ENCODE measurements around the gene SLC41A2.
"Not testable (repeated sequence)": the region's sequence is repeated elsewhere in the genome, so short reads cannot be mapped to it uniquely, and the experiment has no call there.

SLC41A2 gene

GRCh38 chr12:104958001-104958804 is at the start of gene SLC41A2:
TSS of gene SLC41A2 (minus strand) at chr12:104958290. CDS start at chr12:104928527, 29,763 bp downstream.
- DNase-seq (peak; percentile 83), ATAC-seq (replicated peaks) (peak; percentile 86 to 87)
- peak within 1 kb of the TSS; percentile 96 for H3K27ac Mint-ChIP-seq
- H3K4me1 Mint-ChIP-seq: peaks cover 17 to 20% of the 10 kb centered on the region in 2 donors
- H3K27me3 Mint-ChIP-seq: peaks cover 0 to 9% of the 10 kb centered on the region in 2 donors
- no peaks in the 10 kb centered on the region for H3K36me3 Mint-ChIP-seq
- H3K9me3 Mint-ChIP-seq: no peaks in the 10 kb centered on the region
- peak within 1 kb of the TSS; percentile 93 to 95 for H3K4me3 Mint-ChIP-seq

- DNase-seq (no peak), ATAC-seq (replicated peaks) (no peak)
- H3K4me1 Mint-ChIP-seq: peaks cover 2 to 28% of the 10 kb centered on the region in 2 donors
- peaks cover 4% of the 10 kb centered on the region in 2 donors for H3K9me3 Mint-ChIP-seq
- no peaks in the 10 kb centered on the region for H3K27me3 Mint-ChIP-seq
- no peak overlapping the region for H3K27ac Mint-ChIP-seq
- peaks cover 75 to 85% of the 10 kb centered on the region in 2 donors for H3K36me3 Mint-ChIP-seq
- no peak overlapping the region for H3K4me3 Mint-ChIP-seq
These were observed 43.4 kb upstream of the SLC41A2 start for GRCh38 chr12:105001476-105001875.

- peaks cover 68 to 85% of the 10 kb centered on the region in 2 donors for H3K36me3 Mint-ChIP-seq
- no peak overlapping the region for H3K4me3 Mint-ChIP-seq
- no peaks in the 10 kb centered on the region for H3K27me3 Mint-ChIP-seq
- no peak for DNase-seq
- H3K27ac Mint-ChIP-seq: no peak overlapping the region
- peaks cover 2 to 27% of the 10 kb centered on the region in 2 donors for H3K4me1 Mint-ChIP-seq
- peaks cover 0 to 4% of the 10 kb centered on the region in 2 donors for H3K9me3 Mint-ChIP-seq
- no peak for ATAC-seq (replicated peaks)
These were observed 41.2 kb upstream of the SLC41A2 start for GRCh38 chr12:104999347-104999685.

GRCh38 chr12:104998423-104999346 is 40.6 kb upstream of the SLC41A2 start:
- H3K27me3 Mint-ChIP-seq: no peaks in the 10 kb centered on the region
- ATAC-seq (replicated peaks) (no peak), DNase-seq (no peak)
- H3K36me3 Mint-ChIP-seq: peaks cover 65 to 85% of the 10 kb centered on the region in 2 donors
- no peak overlapping the region for H3K4me3 Mint-ChIP-seq
- H3K9me3 Mint-ChIP-seq: peaks cover 0 to 4% of the 10 kb centered on the region in 2 donors
- H3K27ac Mint-ChIP-seq: no peak overlapping the region
- peaks cover 2 to 27% of the 10 kb centered on the region in 2 donors for H3K4me1 Mint-ChIP-seq

- Mint-ChIP-seq H3K36me3 (peaks cover 62 to 86% of the 10 kb centered on the region in 2 donors), H3K4me3 (no peak overlapping the region), H3K27ac (no peak overlapping the region), H3K27me3 (no peaks in the 10 kb centered on the region), H3K9me3 (peaks cover 0 to 4% of the 10 kb centered on the region in 2 donors), H3K4me1 (peaks cover 2 to 27% of the 10 kb centered on the region in 2 donors)
- ATAC-seq (replicated peaks) (no peak), DNase-seq (no peak)
These were observed 39.5 kb upstream of the SLC41A2 start for GRCh38 chr12:104997541-104997940.

GRCh38 chr12:104994336-104994735 is 36.2 kb upstream of the SLC41A2 start:
- Mint-ChIP-seq H3K27ac (no peak overlapping the region), H3K27me3 (no peaks in the 10 kb centered on the region), H3K36me3 (peaks cover 48 to 84% of the 10 kb centered on the region in 2 donors), H3K4me1 (peaks cover 6 to 27% of the 10 kb centered on the region in 2 donors), H3K9me3 (peaks cover 0 to 4% of the 10 kb centered on the region in 2 donors), H3K4me3 (no peak overlapping the region)
- ATAC-seq (replicated peaks): no peak
- DNase-seq: no peak

- Mint-ChIP-seq H3K27me3 (no peaks in the 10 kb centered on the region), H3K36me3 (peaks cover 29 to 78% of the 10 kb centered on the region in 2 donors), H3K27ac (no peak overlapping the region), H3K4me3 (no peak overlapping the region), H3K9me3 (peaks cover 0 to 4% of the 10 kb centered on the region in 2 donors), H3K4me1 (peaks cover 12 to 39% of the 10 kb centered on the region in 2 donors)
- ATAC-seq (replicated peaks) (no peak), DNase-seq (no peak)
These were observed 33.6 kb upstream of the SLC41A2 start for GRCh38 chr12:104991565-104992128.

- H3K4me3 Mint-ChIP-seq: no peak overlapping the region
- DNase-seq: no peak
- no peaks in the 10 kb centered on the region for H3K27me3 Mint-ChIP-seq
- H3K27ac Mint-ChIP-seq: no peak overlapping the region
- no peak for ATAC-seq (replicated peaks)
- peaks cover 25 to 74% of the 10 kb centered on the region in 2 donors for H3K36me3 Mint-ChIP-seq
- H3K4me1 Mint-ChIP-seq: peaks cover 14 to 41% of the 10 kb centered on the region in 2 donors
- peaks cover 0 to 4% of the 10 kb centered on the region in 2 donors for H3K9me3 Mint-ChIP-seq
These were observed 32.9 kb upstream of the SLC41A2 start for GRCh38 chr12:104990950-104991349.

- ATAC-seq (replicated peaks): peak; percentile 97
- Mint-ChIP-seq H3K36me3 (peaks cover 12 to 31% of the 10 kb centered on the region in 2 donors), H3K4me1 (peaks cover 14 to 48% of the 10 kb centered on the region in 2 donors)
These were observed 28.2 kb upstream of the SLC41A2 start, which contains the start of gene NOPCHAP1 for GRCh38 chr12:104986022-104986941. TSS of gene NOPCHAP1 (plus strand) at chr12:104986316. CDS start at chr12:104986353, 37 bp downstream.

GRCh38 chr12:104985206-104985605 is 27.1 kb upstream of the SLC41A2 start:
- ATAC-seq (replicated peaks): no peak
- Mint-ChIP-seq H3K36me3 (peaks cover 12 to 25% of the 10 kb centered on the region in 2 donors), H3K27me3 (no peaks in the 10 kb centered on the region), H3K9me3 (peaks cover 0 to 4% of the 10 kb centered on the region in 2 donors), H3K4me3 (peak overlapping the region; percentile 89 to 93), H3K27ac (no peak overlapping the region), H3K4me1 (peaks cover 14 to 46% of the 10 kb centered on the region in 2 donors)
- no peak for DNase-seq

More at GRCh38 chr12:104986022-104986941, 28.2 kb upstream of the SLC41A2 start, which contains the start of gene NOPCHAP1:
- peaks cover 0 to 4% of the 10 kb centered on the region in 2 donors for H3K9me3 Mint-ChIP-seq
- H3K27me3 Mint-ChIP-seq: no peaks in the 10 kb centered on the region
- H3K4me3 Mint-ChIP-seq: peak within 1 kb of the TSS; percentile 89 to 93
- H3K27ac Mint-ChIP-seq: peak within 1 kb of the TSS; percentile 91
- DNase-seq: peak; percentile 73

GRCh38 chr12:104977688-104978087 is 19.6 kb upstream of the SLC41A2 start:
- not testable (repeated sequence) for H3K27ac Mint-ChIP-seq; ATAC-seq (replicated peaks); H3K9me3 Mint-ChIP-seq; H3K4me3 Mint-ChIP-seq; H3K27me3 Mint-ChIP-seq; H3K36me3 Mint-ChIP-seq; DNase-seq
- H3K4me1 Mint-ChIP-seq: peaks cover 16 to 26% of the 10 kb centered on the region in 2 donors

GRCh38 chr12:104976703-104977102 is 18.6 kb upstream of the SLC41A2 start:
- ATAC-seq (replicated peaks) (no peak), DNase-seq (no peak)
- H3K27ac Mint-ChIP-seq: no peak overlapping the region
- H3K36me3 Mint-ChIP-seq: no peaks in the 10 kb centered on the region
- no peak overlapping the region for H3K4me3 Mint-ChIP-seq
- no peaks in the 10 kb centered on the region for H3K9me3 Mint-ChIP-seq
- H3K4me1 Mint-ChIP-seq: peaks cover 16 to 26% of the 10 kb centered on the region in 2 donors
- no peaks in the 10 kb centered on the region for H3K27me3 Mint-ChIP-seq
